ENCODE measurements around the gene NUDT8. TPM values are rescaled to one million over a fixed set of nuclear protein-coding genes. Genes with fewer than 3 reads are reported as not detected.

The NUDT8 gene
- total and polyA plus RNA-seq, 10 of the 15 experiments (the other 5 are each of a cell fraction or from before 2014, with no cell fraction given): 0.32 to 18.2 (median 9.8) TPM

DNA sequence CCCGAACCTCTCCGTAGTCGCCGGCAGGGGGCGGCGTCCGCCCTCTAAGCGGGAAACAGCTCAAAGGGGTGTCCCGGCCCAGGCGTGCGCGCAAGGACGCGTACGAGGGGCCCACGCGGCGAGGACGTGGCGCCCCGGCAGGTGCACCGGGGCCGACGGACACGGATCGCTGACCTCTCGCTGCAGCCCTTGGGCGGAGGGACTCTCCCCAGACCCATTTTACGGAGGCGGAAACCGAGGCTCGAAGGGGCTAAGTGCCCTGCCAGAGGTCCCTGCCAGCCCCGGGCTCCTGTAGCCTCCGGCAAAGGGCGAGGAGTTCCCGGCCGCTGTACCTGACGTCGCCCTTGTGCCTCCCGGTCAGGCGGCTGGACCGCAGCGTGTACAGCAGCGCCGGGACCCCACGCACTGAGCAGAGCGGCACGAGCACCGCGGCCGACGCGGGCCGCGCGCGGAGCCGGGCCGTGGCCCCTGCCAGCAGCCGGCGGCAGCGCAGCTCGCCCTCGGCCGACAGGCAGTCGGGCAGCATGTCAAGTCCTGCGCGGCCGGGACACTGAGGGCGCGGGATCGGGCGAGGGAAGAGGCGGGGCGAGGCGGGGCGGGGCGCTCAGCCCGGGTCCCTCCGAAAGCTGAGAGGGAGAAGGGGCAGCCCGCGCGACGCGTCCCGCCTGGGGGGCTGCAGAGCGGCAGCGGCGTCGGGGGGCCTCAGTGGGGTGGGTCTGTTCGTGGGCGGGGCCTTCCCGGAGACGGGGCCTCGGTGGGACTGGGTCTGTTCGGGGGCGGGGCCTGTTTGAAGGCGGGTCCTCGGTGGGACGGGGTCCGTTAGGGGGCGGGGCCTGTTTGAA lies at the start of gene NUDT8 (continued):
- TF ChIP-seq, protein P1, sequence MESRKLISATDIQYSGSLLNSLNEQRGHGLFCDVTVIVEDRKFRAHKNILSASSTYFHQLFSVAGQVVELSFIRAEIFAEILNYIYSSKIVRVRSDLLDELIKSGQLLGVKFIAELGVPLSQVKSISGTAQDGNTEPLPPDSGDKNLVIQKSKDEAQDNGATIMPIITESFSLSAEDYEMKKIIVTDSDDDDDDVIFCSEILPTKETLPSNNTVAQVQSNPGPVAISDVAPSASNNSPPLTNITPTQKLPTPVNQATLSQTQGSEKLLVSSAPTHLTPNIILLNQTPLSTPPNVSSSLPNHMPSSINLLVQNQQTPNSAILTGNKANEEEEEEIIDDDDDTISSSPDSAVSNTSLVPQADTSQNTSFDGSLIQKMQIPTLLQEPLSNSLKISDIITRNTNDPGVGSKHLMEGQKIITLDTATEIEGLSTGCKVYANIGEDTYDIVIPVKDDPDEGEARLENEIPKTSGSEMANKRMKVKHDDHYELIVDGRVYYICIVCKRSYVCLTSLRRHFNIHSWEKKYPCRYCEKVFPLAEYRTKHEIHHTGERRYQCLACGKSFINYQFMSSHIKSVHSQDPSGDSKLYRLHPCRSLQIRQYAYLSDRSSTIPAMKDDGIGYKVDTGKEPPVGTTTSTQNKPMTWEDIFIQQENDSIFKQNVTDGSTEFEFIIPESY (IDR thresholded peaks at IDR 0.05): no peak
- TF ChIP-seq NRF1 (conservative IDR thresholded peaks at IDR 0.05; ENCODE audit: low read depth, low read length) (no peak), TBL1XR1 (IDR thresholded peaks at IDR 0.05; ENCODE audit: low read depth, low read length) (peak; percentile 9; the same call in 1 of the 2 replicates), POU2F2 (IDR thresholded peaks at IDR 0.05; ENCODE audit: borderline replicate concordance, low read depth, low read length) (no peak), NFXL1 (IDR thresholded peaks at IDR 0.05; ENCODE audit: borderline replicate concordance) (no peak; the same call in 1 of the 2 replicates), EGR1 (IDR thresholded peaks at IDR 0.05; ENCODE audit: borderline replicate concordance in 1 of 2, low read depth in 2 of 2, low read length in 2 of 2) (0 out of 3 replicates have a peak, but pooled peaks of 1 of the 2 experiments have one; percentile 21), EP300 (IDR thresholded peaks at IDR 0.05; ENCODE audit: borderline replicate concordance in 1 of 2, control insufficient read depth in 1 of 2, low read depth in 2 of 2, low read length in 2 of 2) (0 out of 4 replicates have a peak, but pooled peaks of 1 of the 2 experiments have one; percentile 23), GABPA (IDR thresholded peaks at IDR 0.05; ENCODE audit: low read depth) (no peak), SMAD1 (IDR thresholded peaks at IDR 0.05; ENCODE audit: low read depth, partially characterized antibody) (no peak), ZNF384 (IDR thresholded peaks at IDR 0.05; ENCODE audit: borderline replicate concordance, low read depth, low read length) (no peak), CREB1 (IDR thresholded peaks at IDR 0.05; ENCODE audit: low read depth) (peak; percentile 71; the same call in 1 of the 2 replicates), PAX5 (IDR thresholded peaks at IDR 0.05; ENCODE audit: borderline replicate concordance, low read depth, low read length) (peak; percentile 97), YBX1 (IDR thresholded peaks at IDR 0.05) (no peak), MYB (IDR thresholded peaks at IDR 0.05; ENCODE audit: borderline replicate concordance, low read depth, low read length) (no peak), TCF7 (IDR thresholded peaks at IDR 0.05; ENCODE audit: borderline replicate concordance) (no peak), RB1 (IDR thresholded peaks at IDR 0.05; ENCODE audit: borderline replicate concordance) (peak; percentile 84; the same call in 1 of the 2 replicates), ESRRA (IDR thresholded peaks at IDR 0.05; ENCODE audit: low read length) (no peak; the same call in 1 of the 2 replicates)
- TF ChIP-seq, protein P2, sequence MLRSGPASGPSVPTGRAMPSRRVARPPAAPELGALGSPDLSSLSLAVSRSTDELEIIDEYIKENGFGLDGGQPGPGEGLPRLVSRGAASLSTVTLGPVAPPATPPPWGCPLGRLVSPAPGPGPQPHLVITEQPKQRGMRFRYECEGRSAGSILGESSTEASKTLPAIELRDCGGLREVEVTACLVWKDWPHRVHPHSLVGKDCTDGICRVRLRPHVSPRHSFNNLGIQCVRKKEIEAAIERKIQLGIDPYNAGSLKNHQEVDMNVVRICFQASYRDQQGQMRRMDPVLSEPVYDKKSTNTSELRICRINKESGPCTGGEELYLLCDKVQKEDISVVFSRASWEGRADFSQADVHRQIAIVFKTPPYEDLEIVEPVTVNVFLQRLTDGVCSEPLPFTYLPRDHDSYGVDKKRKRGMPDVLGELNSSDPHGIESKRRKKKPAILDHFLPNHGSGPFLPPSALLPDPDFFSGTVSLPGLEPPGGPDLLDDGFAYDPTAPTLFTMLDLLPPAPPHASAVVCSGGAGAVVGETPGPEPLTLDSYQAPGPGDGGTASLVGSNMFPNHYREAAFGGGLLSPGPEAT (IDR thresholded peaks at IDR 0.05; ENCODE audit: low read depth): no peak
- TF ChIP-seq, protein P3, sequence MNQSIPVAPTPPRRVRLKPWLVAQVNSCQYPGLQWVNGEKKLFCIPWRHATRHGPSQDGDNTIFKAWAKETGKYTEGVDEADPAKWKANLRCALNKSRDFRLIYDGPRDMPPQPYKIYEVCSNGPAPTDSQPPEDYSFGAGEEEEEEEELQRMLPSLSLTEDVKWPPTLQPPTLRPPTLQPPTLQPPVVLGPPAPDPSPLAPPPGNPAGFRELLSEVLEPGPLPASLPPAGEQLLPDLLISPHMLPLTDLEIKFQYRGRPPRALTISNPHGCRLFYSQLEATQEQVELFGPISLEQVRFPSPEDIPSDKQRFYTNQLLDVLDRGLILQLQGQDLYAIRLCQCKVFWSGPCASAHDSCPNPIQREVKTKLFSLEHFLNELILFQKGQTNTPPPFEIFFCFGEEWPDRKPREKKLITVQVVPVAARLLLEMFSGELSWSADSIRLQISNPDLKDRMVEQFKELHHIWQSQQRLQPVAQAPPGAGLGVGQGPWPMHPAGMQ (IDR thresholded peaks at IDR 0.05; ENCODE audit: borderline replicate concordance): no peak
- TF ChIP-seq, protein P4, sequence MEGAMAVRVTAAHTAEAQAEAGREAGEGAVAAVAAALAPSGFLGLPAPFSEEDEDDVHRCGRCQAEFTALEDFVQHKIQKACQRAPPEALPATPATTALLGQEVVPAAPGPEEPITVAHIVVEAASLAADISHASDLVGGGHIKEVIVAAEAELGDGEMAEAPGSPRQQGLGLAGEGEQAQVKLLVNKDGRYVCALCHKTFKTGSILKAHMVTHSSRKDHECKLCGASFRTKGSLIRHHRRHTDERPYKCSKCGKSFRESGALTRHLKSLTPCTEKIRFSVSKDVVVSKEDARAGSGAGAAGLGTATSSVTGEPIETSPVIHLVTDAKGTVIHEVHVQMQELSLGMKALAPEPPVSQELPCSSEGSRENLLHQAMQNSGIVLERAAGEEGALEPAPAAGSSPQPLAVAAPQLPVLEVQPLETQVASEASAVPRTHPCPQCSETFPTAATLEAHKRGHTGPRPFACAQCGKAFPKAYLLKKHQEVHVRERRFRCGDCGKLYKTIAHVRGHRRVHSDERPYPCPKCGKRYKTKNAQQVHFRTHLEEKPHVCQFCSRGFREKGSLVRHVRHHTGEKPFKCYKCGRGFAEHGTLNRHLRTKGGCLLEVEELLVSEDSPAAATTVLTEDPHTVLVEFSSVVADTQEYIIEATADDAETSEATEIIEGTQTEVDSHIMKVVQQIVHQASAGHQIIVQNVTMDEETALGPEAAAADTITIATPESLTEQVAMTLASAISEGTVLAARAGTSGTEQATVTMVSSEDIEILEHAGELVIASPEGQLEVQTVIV (IDR thresholded peaks at IDR 0.05; ENCODE audit: borderline replicate concordance, partially characterized antibody): no peak
